ENCODE measurements around the gene IRF3. TPM values are rescaled to one million over a fixed set of nuclear protein-coding genes. Genes with fewer than 3 reads are reported as not detected.

Gene IRF3
- total and polyA plus RNA-seq, 2 donors (not counting 1 experiment from before 2014, with no cell fraction given): 22.0 to 55.2 TPM

- Histone ChIP-seq H3K9me3 (ENCODE audit: control insufficient read depth, insufficient read depth, low read depth, low read length) (no peaks in the 10 kb centered on the region), H3K79me2 (ENCODE audit: control insufficient read depth, insufficient read depth, low read length) (peaks cover 58% of the 10 kb centered on the region), H3K4me2 (ENCODE audit: extremely low read depth, insufficient read depth, low read length) (no peak overlapping the region), H3K9ac (ENCODE audit: insufficient read depth, low read length) (no peak overlapping the region), H3K4me3 (replicated peaks in 1 of 4; ENCODE audit: control extremely low read depth in 1 of 4, insufficient read depth in 1 of 4, low read depth in 3 of 4, low read length in 4 of 4) (no peak overlapping the region), H3K4me1 (ENCODE audit: control insufficient read depth, extremely low read depth, insufficient read depth, low read length) (peaks cover 4% of the 10 kb centered on the region), H3K27ac (ENCODE audit: insufficient read depth, low read length) (no peak overlapping the region), H3K36me3 (ENCODE audit: control insufficient read depth, insufficient read depth, low read length) (peaks cover 20% of the 10 kb centered on the region), H3K27me3 (ENCODE audit: control insufficient read depth, insufficient read depth, low read length) (no peaks in the 10 kb centered on the region), H4K20me1 (ENCODE audit: control insufficient read depth, extremely low read depth, insufficient read depth, low read length) (no peaks in the 10 kb centered on the region), H2AFZ (ENCODE audit: low read length) (no peak overlapping the region)
- DNase-seq (ENCODE audit: low read depth in 2 of 2): no peak
- TF ChIP-seq CTCF (conservative IDR thresholded peaks at IDR 0.05 in 1 of 2, IDR thresholded peaks at IDR 0.05 in 1 of 2; ENCODE audit: low read depth in 1 of 2, low read length in 2 of 2): no peak
- no peak for TF ChIP-seq EZH2 (IDR thresholded peaks at IDR 0.05; ENCODE audit: low read length, missing control alignments)
Measured at GRCh38 chr19:49645592-49645991, 20.1 kb downstream of the IRF3 start.

- H3K36me3 ChIP-seq (ENCODE audit: control insufficient read depth, insufficient read depth, low read length): peaks cover 10% of the 10 kb centered on the region
- no peak overlapping the region for H2AFZ ChIP-seq (ENCODE audit: low read length)
- peaks cover 4% of the 10 kb centered on the region for H3K4me1 ChIP-seq (ENCODE audit: control insufficient read depth, extremely low read depth, insufficient read depth, low read length)
- H4K20me1 ChIP-seq (ENCODE audit: control insufficient read depth, extremely low read depth, insufficient read depth, low read length): no peaks in the 10 kb centered on the region
- H3K27me3 ChIP-seq (ENCODE audit: control insufficient read depth, insufficient read depth, low read length): no peaks in the 10 kb centered on the region
- TF ChIP-seq EZH2 (IDR thresholded peaks at IDR 0.05; ENCODE audit: low read length, missing control alignments) (no peak), CTCF (conservative IDR thresholded peaks at IDR 0.05 in 1 of 2, IDR thresholded peaks at IDR 0.05 in 1 of 2; ENCODE audit: low read depth in 1 of 2, low read length in 2 of 2) (no peak)
- H3K79me2 ChIP-seq (ENCODE audit: control insufficient read depth, insufficient read depth, low read length): peaks cover 53% of the 10 kb centered on the region
- H3K9ac ChIP-seq (ENCODE audit: insufficient read depth, low read length): no peak overlapping the region
- peak overlapping the region; percentile 80 to 99 (median 95) for H3K4me3 ChIP-seq (replicated peaks in 1 of 4; ENCODE audit: control extremely low read depth in 1 of 4, insufficient read depth in 1 of 4, low read depth in 3 of 4, low read length in 4 of 4)
- H3K27ac ChIP-seq (ENCODE audit: insufficient read depth, low read length): peak overlapping the region; percentile 2
- DNase-seq (ENCODE audit: low read depth in 2 of 2): no peak
- H3K4me2 ChIP-seq (ENCODE audit: extremely low read depth, insufficient read depth, low read length): peak overlapping the region; percentile 94
- H3K9me3 ChIP-seq (ENCODE audit: control insufficient read depth, insufficient read depth, low read depth, low read length): no peaks in the 10 kb centered on the region
Measured at GRCh38 chr19:49643466-49643865, 22.2 kb downstream of the IRF3 start.

GRCh38 chr19:49642492-49643035, 23.1 kb downstream of the IRF3 start:
- Histone ChIP-seq H2AFZ (ENCODE audit: low read length) (no peak overlapping the region), H3K36me3 (ENCODE audit: control insufficient read depth, insufficient read depth, low read length) (peaks cover 10% of the 10 kb centered on the region)

More at GRCh38 chr19:49642492-49643035, 23.1 kb downstream of the IRF3 start:
- Histone ChIP-seq H3K27ac (ENCODE audit: insufficient read depth, low read length) (peak overlapping the region; percentile 97), H3K4me1 (ENCODE audit: control insufficient read depth, extremely low read depth, insufficient read depth, low read length) (peaks cover 7% of the 10 kb centered on the region), H4K20me1 (ENCODE audit: control insufficient read depth, extremely low read depth, insufficient read depth, low read length) (no peaks in the 10 kb centered on the region), H3K9me3 (ENCODE audit: control insufficient read depth, insufficient read depth, low read depth, low read length) (no peaks in the 10 kb centered on the region), H3K4me2 (ENCODE audit: extremely low read depth, insufficient read depth, low read length) (peak overlapping the region; percentile 94), H3K27me3 (ENCODE audit: control insufficient read depth, insufficient read depth, low read length) (no peaks in the 10 kb centered on the region), H3K79me2 (ENCODE audit: control insufficient read depth, insufficient read depth, low read length) (peaks cover 53% of the 10 kb centered on the region), H3K9ac (ENCODE audit: insufficient read depth, low read length) (peak overlapping the region; percentile 97), H3K4me3 (replicated peaks in 1 of 4; ENCODE audit: control extremely low read depth in 1 of 4, insufficient read depth in 1 of 4, low read depth in 3 of 4, low read length in 4 of 4) (peak overlapping the region; percentile 80 to 99 (median 95))
- no peak for DNase-seq (ENCODE audit: low read depth in 2 of 2)
- TF ChIP-seq EZH2 (IDR thresholded peaks at IDR 0.05; ENCODE audit: low read length, missing control alignments) (no peak), CTCF (conservative IDR thresholded peaks at IDR 0.05 in 1 of 2, IDR thresholded peaks at IDR 0.05 in 1 of 2; ENCODE audit: low read depth in 1 of 2, low read length in 2 of 2) (no peak)
